ENCODE data around the gene IL36A. TPM values are rescaled to one million over a fixed set of nuclear protein-coding genes. Genes with fewer than 3 reads are reported as not detected.

The IL36A gene
- total and polyA plus RNA-seq, 8 donors: not detected

DNA sequence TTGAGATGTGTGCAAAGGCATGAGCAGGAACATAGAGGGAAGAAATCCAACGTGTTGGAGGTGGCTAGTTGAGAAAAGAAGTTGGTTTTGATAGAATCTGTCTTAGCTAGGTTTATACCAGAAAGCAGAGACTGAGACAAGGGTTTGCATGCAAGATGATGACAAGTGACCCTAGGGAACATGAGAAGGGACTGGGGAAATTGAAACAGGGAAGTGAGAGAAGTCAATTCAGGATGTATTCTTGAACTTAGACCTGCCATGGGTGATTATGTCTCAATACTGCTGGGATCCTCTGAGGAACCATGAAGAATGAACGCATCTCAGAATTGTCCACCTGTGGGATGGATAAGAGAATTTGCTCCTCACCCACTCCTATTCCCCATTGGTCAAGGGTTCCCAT lies 20.5 kb downstream of the IL36A start:
- ATAC-seq (no peak), FAIRE-seq (no peak), DNase-seq (no peak)
- intact Hi-C loops (cut with DNase I): no loop called here
- Histone ChIP-seq H3K27ac (no peak overlapping the region), H3K4me1 (no peaks in the 10 kb centered on the region), H3K9me3 (no peaks in the 10 kb centered on the region), H3K4me3 (no peak overlapping the region), H3K27me3 (peaks cover 0 to 3% (median 0%) of the 10 kb centered on the region in 4 donors), H3K36me3 (no peaks in the 10 kb centered on the region)
- 52 to 53% methylated on average over 2 of the region's 2 CpGs for WGBS, 2 donors
- TF ChIP-seq, protein P1, sequence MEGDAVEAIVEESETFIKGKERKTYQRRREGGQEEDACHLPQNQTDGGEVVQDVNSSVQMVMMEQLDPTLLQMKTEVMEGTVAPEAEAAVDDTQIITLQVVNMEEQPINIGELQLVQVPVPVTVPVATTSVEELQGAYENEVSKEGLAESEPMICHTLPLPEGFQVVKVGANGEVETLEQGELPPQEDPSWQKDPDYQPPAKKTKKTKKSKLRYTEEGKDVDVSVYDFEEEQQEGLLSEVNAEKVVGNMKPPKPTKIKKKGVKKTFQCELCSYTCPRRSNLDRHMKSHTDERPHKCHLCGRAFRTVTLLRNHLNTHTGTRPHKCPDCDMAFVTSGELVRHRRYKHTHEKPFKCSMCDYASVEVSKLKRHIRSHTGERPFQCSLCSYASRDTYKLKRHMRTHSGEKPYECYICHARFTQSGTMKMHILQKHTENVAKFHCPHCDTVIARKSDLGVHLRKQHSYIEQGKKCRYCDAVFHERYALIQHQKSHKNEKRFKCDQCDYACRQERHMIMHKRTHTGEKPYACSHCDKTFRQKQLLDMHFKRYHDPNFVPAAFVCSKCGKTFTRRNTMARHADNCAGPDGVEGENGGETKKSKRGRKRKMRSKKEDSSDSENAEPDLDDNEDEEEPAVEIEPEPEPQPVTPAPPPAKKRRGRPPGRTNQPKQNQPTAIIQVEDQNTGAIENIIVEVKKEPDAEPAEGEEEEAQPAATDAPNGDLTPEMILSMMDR (IDR thresholded peaks at IDR 0.05): no peak

- Histone ChIP-seq H3K36me3 (no peaks in the 10 kb centered on the region), H3K4me3 (no peak overlapping the region), H3K4me1 (no peaks in the 10 kb centered on the region), H3K27me3 (peaks cover 0 to 3% (median 0%) of the 10 kb centered on the region in 4 donors), H3K27ac (no peak overlapping the region), H3K9me3 (no peaks in the 10 kb centered on the region)
- FAIRE-seq (no peak), DNase-seq (no peak), ATAC-seq (no peak)
- TF ChIP-seq, protein P1 (IDR thresholded peaks at IDR 0.05): no peak
- WGBS, 2 donors: 57 to 64% methylated on average over 2 of the region's 2 CpGs
- intact Hi-C loops (cut with DNase I): no loop called here
Observed at GRCh38 chr2:113027691-113028090, 22.4 kb downstream of the IL36A start.

DNA sequence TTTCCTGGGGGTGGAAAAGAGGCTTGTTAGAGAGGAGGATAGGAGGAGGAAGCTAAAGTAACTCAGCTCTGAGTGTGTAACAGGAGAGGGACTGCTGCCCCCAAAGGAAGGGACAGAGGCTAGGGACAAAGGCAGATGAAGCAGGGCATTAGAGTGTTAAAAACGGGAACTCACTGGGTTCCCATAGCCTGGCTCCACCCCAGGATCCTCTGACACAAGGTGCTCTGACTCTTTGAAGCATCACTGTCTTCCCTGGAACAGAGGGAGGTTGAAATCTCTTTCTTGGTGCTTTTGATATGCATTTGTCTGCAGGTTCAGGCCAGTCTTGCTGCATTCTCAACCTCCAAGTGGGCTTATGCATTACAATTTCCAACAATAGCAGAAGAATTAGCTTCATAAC lies 22.9 kb downstream of the IL36A start:
- FAIRE-seq: no peak
- intact Hi-C loops (cut with DNase I): no loop called here

GRCh38 chr2:113032737-113033136 lies 27.5 kb downstream of the IL36A start:
- no peaks in the 10 kb centered on the region for H3K36me3 ChIP-seq
- no peaks in the 10 kb centered on the region for H3K4me1 ChIP-seq
- no peaks in the 10 kb centered on the region for H3K9me3 ChIP-seq
- no peak for ATAC-seq
- H3K4me3 ChIP-seq: no peak overlapping the region
- TF ChIP-seq, protein P1 (IDR thresholded peaks at IDR 0.05): no peak
- FAIRE-seq: no peak
- intact Hi-C loops (cut with DNase I): no loop called here
- DNase-seq: no peak
- H3K27ac ChIP-seq: no peak overlapping the region
- H3K27me3 ChIP-seq: no peaks in the 10 kb centered on the region
- WGBS, 2 donors: 87% methylated on average over 1 of the region's 1 CpG

More for the DNA sequence above, 22.9 kb downstream of the IL36A start:
- Histone ChIP-seq H3K9me3 (no peaks in the 10 kb centered on the region), H3K27me3 (peaks cover 0 to 3% (median 0%) of the 10 kb centered on the region in 4 donors), H3K36me3 (no peaks in the 10 kb centered on the region), H3K4me1 (no peaks in the 10 kb centered on the region), H3K27ac (no peak overlapping the region), H3K4me3 (no peak overlapping the region)
- TF ChIP-seq, protein P1 (IDR thresholded peaks at IDR 0.05): no peak
- DNase-seq (no peak), ATAC-seq (no peak)
- 6 to 24% methylated on average over 1 of the region's 1 CpG for WGBS, 2 donors

DNA sequence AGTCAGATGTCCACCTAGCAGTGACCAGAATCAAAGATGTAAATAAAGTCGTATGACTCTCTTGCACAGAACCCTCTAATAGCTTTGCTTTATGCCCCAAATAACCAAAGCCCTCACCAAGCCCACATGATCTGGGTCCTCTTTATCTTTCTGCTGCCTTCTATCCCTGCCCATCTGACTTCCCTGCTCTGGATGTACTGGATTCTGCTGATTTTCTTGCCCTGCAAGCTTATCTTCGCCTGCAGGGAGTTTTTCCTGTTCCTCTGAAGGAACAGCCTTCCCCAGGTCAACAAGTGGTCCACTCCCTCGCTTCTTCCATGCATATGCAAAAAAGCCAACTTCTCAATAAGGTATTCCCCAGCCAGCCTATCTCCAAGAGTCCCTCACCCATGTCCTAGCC lies 28.8 kb downstream of the IL36A start:
- no peak for ATAC-seq

More for the DNA sequence above, 28.8 kb downstream of the IL36A start:
- 88 to 93% methylated on average over 3 of the region's 3 CpGs for whole genome bisulfite sequencing, 2 donors
- FAIRE-seq (no peak), DNase-seq (no peak)
- Histone ChIP-seq H3K4me1 (peaks cover 0 to 6% (median 2%) of the 10 kb centered on the region in 3 donors), H3K27ac (no peak overlapping the region), H3K4me3 (no peak overlapping the region), H3K9me3 (no peaks in the 10 kb centered on the region), H3K27me3 (no peaks in the 10 kb centered on the region), H3K36me3 (no peaks in the 10 kb centered on the region)
- intact Hi-C loops (cut with DNase I): no loop called here
- TF ChIP-seq, protein P1 (IDR thresholded peaks at IDR 0.05): no peak
